ENCODE results near the gene DYDC1. TPM values are rescaled to one million over a fixed set of nuclear protein-coding genes. Genes with fewer than 3 reads are reported as not detected.

Gene DYDC1
- total and polyA plus RNA-seq, 2 of the 13 experiments (the other 11 are each of a cell fraction or from before 2014, with no cell fraction given): not detected

- TF ChIP-seq STAT6 (CRISPR knock-in tag; IDR thresholded peaks at IDR 0.05; ENCODE audit: borderline replicate concordance) (no peak), CBX2 (IDR thresholded peaks at IDR 0.05; ENCODE audit: low read depth, low read length) (no peak), CBX2 (CRISPR knock-in tag; IDR thresholded peaks at IDR 0.05; ENCODE audit: low read depth) (no peak), DRAP1 (CRISPR knock-in tag; IDR thresholded peaks at IDR 0.05) (peak; percentile 80), RNF2 (conservative IDR thresholded peaks at IDR 0.05; ENCODE audit: low read depth) (no peak; the same call in 1 of the 2 replicates), SALL1 (CRISPR knock-in tag; IDR thresholded peaks at IDR 0.05) (peak; percentile 59; the same call in 1 of the 2 replicates), MTF1 (CRISPR knock-in tag; IDR thresholded peaks at IDR 0.05) (no peak), NCOR1 (IDR thresholded peaks at IDR 0.05; ENCODE audit: borderline replicate concordance, low read length) (no peak; the same call in 1 of the 2 replicates), NFATC3 (CRISPR knock-in tag; IDR thresholded peaks at IDR 0.05) (0 out of 2 replicates have a peak, but pooled peaks have one; percentile 49), ZNF30 (CRISPR knock-in tag; IDR thresholded peaks at IDR 0.05) (no peak), FUBP1 (CRISPR knock-in tag; IDR thresholded peaks at IDR 0.05; ENCODE audit: borderline replicate concordance) (no peak), ZNF749 (CRISPR knock-in tag; IDR thresholded peaks at IDR 0.05; ENCODE audit: borderline replicate concordance) (no peak), TFE3 (CRISPR knock-in tag; IDR thresholded peaks at IDR 0.05) (peak; percentile 86), ZBTB42 (CRISPR knock-in tag; IDR thresholded peaks at IDR 0.05) (0 out of 2 replicates have a peak, but pooled peaks have one; percentile 30), MATR3 (CRISPR knock-in tag; IDR thresholded peaks at IDR 0.05) (no peak), ZBTB44 (CRISPR knock-in tag; IDR thresholded peaks at IDR 0.05) (0 out of 2 replicates have a peak, but pooled peaks have one; percentile 33), HDAC6 (IDR thresholded peaks at IDR 0.05; ENCODE audit: low read depth, low read length) (no peak), ZBTB49 (CRISPR knock-in tag; IDR thresholded peaks at IDR 0.05; ENCODE audit: borderline replicate concordance) (no peak)
Measured at GRCh38 chr10:80289451-80290287, 66.9 kb downstream of the DYDC1 start, which contains the start of gene MAT1A (continued).

Data from HepG2 (cell line).